RWPE1 (cell line): ENCODE results near the gene APOBEC3A.
"Not testable (repeated sequence)": the region's sequence is repeated elsewhere in the genome, so short reads cannot be mapped to it uniquely, and the experiment has no call there.

Source experiments
- CTCF ChIA-PET: fragments of 350-600 bp; sonication (Branson Sonifier 250); formaldehyde crosslinking; extraction: SDS; loops from one replicate; lab custom pipeline; 2021; lab: Yijun Ruan, JAX
- POLR2A ChIA-PET: fragments of 400-600 bp; formaldehyde crosslinking; extraction: SDS; loops from one replicate; lab custom pipeline; 2020; ENCODE audit warnings: antibody characterized with exemption; ENCODE audit not compliant: low non-redundant PET; lab: Yijun Ruan, JAX
- DNase-seq: peaks from one replicate; pipeline ENCODE4 v3.0.0; 2012; ENCODE audit warnings: low spot score
- H3K27ac ChIP-seq: fragments of 450-650 bp; 2 replicates; pipeline ENCODE4 v1.5.1; 2017
- CTCF ChIP-seq: fragments of 450-650 bp; conservative IDR thresholded peaks from 2 replicates; pipeline ENCODE4 v1.5.1; 2017; ENCODE audit warnings: low read depth, mild to moderate bottlenecking

APOBEC3A gene

GRCh38 chr22:38956551-38956950, 858 bp upstream of the APOBEC3A start:
- CTCF ChIA-PET = no interaction called here
- no peak for TF ChIP-seq CTCF
- POLR2A ChIA-PET = no interaction called here
- no peak overlapping the region for H3K27ac ChIP-seq
- DNase-seq = no peak

- ChIA-PET POLR2A (no interaction called here), CTCF (no interaction called here)
- DNase-seq = no peak
- H3K27ac ChIP-seq = no peak overlapping the region
- TF ChIP-seq CTCF = no peak
These were observed 620 bp downstream of the APOBEC3A start for GRCh38 chr22:38957808-38958650.

- DNase-seq, H3K27ac ChIP-seq, CTCF ChIA-PET, POLR2A ChIA-PET: not testable (repeated sequence)
These were observed 1.2 kb downstream of the APOBEC3A start for GRCh38 chr22:38958651-38958943.

- no peak for DNase-seq
- H3K27ac ChIP-seq = no peak overlapping the region
- TF ChIP-seq CTCF = no peak
- POLR2A ChIA-PET = no interaction called here
- CTCF ChIA-PET = no interaction called here
These were observed 2.2 kb downstream of the APOBEC3A start for GRCh38 chr22:38959590-38959989.

- H3K27ac ChIP-seq, CTCF ChIA-PET, POLR2A ChIA-PET: not testable (repeated sequence)
These were observed 3.3 kb downstream of the APOBEC3A start for GRCh38 chr22:38960673-38961072.

GRCh38 chr22:38963291-38963738, 5.9 kb downstream of the APOBEC3A start:
- H3K27ac ChIP-seq, DNase-seq, POLR2A ChIA-PET, CTCF ChIA-PET: not testable (repeated sequence)

More at GRCh38 chr22:38960673-38961072, 3.3 kb downstream of the APOBEC3A start:
- not testable (repeated sequence) for DNase-seq

- H3K27ac ChIP-seq = no peak overlapping the region
- ChIA-PET POLR2A (no interaction called here), CTCF (no interaction called here)
- no peak for TF ChIP-seq CTCF
- DNase-seq = peak; percentile 10
These were observed 6.5 kb downstream of the APOBEC3A start for GRCh38 chr22:38963872-38964271.

GRCh38 chr22:38964306-38964705, 6.9 kb downstream of the APOBEC3A start:
- no peak for TF ChIP-seq CTCF
- CTCF ChIA-PET = no interaction called here
- no peak overlapping the region for H3K27ac ChIP-seq
- POLR2A ChIA-PET = no interaction called here
- DNase-seq = no peak
